NCI-H1092 (cell line): Measurements from ENCODE around the gene ZNF79.

ENCODE experiments used
- DNase-seq: peaks from one replicate; lab custom pipeline; 2025; lab: John Stamatoyannopoulos, UW

The ZNF79 gene

DNA sequence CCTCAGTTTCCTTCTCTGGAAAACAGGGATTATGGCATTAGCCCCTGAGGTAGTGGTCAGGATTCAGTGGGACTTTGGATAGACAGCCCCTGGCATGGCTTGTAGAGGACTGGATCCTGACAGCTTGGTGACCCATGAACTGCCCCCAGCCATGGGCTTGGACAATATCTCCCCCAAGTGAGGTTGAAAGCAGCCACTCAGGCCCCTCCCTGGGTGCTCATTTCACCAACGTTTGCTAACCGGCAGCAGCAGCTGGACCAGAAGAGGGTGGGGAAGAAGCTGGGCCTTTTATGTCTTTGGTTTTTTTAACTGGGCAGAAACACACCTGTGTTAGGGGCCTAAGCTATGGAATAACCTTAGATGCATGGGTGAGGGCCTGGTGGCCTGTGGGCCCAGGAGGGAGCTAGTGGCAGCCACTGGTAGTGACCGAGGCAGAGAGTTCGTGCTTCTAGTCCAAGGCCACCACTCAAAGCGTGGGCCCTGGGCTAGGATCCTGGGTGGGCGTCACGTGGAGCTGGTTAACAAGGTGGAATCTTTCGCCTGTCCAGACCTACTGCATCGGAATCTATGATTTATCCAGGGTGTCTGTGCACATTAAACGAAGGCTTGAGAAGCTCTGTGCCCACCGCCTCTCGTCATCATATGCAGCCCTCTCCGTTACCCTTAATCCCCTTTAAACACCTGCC is 25.3 kb upstream of the ZNF79 start:
- no peak for DNase-seq

GRCh38 chr9:127399736-127400269 is 24.4 kb upstream of the ZNF79 start:
- DNase-seq: no peak

DNA sequence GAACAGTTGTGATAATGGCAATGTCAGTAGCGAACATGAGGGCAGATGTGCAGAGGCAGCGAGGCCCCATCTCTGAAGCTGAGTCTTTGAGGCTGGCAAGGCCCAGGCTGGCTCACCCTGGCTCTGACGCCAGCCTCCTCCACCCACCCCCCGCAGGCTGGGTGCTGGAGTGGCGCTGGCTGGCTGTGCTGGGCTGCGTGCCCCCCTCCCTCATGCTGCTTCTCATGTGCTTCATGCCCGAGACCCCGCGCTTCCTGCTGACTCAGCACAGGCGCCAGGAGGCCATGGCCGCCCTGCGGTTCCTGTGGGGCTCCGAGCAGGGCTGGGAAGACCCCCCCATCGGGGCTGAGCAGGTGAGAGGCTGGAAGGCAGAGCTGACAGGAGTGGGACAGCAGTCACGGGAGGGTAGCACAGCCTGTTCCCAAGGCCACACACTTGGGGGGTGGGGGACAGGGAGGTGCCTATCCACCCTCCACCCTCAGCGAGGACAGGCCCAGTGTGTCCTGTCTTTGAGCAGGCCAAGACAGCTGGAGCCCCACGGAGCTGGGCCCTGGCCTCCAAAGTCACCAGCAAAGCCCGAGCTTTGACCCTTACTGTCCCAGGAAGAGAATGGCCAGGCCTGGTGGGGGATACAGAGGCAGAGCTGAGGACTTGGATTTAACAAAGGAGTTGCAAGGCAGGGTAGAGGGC is 21.6 kb upstream of the ZNF79 start:
- no peak for DNase-seq

GRCh38 chr9:127403507-127404192 is 20.5 kb upstream of the ZNF79 start:
- DNase-seq: no peak

DNA sequence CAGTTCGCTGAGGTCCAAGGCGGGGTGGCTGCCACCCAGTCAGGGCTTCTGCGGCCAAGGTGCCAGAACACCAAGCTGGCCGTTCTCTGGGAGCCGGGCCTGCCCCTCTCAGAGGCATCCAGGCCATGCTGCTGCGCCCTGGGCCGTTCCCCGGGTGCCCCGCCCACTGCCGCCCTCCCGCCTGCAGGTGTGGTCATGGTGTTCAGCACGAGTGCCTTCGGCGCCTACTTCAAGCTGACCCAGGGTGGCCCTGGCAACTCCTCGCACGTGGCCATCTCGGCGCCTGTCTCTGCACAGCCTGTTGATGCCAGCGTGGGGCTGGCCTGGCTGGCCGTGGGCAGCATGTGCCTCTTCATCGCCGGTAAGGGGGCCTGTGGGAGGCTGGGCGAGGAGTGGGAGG is 19.6 kb upstream of the ZNF79 start:
- DNase-seq: no peak

- DNase-seq: no peak
These were observed 18.6 kb upstream of the ZNF79 start for GRCh38 chr9:127405344-127406125.

GRCh38 chr9:127406799-127407491 is 17.2 kb upstream of the ZNF79 start:
- no peak for DNase-seq

DNA sequence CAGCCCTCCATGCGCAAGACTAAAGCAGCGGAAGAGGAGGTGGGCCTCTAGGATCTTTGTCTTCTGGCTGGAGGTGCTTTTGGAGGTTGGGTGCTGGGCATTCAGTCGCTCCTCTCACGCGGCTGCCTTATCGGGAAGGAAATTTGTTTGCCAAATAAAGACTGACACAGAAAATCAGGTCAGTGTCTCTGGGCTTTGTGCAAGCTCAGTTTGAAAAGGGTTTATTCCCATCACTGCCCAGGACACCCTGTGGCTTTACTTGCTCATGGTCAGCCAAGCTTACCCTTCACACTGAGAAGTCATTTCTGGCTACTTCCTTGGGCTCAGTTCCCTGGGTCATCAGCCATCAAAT is 16.7 kb upstream of the ZNF79 start:
- no peak for DNase-seq

DNA sequence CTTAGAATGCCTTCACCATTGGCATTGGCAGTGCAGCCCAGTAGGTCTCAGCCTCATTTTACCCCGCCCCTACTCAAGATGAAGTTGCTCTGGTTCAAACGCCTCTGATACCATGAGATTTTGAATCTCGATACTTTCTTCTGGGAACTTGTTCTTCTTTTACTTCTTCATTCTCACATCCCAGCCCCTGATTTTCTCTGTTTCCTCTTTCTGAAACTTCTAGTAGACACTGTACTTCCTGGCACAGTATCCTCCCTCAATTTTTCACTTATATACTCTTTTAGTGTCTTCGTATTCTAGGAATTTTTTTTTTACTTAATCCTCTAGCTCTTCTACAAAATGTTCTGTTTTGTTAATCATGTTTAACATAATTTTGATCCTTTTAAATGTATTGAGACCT is 13.1 kb upstream of the ZNF79 start:
- DNase-seq: no peak

DNA sequence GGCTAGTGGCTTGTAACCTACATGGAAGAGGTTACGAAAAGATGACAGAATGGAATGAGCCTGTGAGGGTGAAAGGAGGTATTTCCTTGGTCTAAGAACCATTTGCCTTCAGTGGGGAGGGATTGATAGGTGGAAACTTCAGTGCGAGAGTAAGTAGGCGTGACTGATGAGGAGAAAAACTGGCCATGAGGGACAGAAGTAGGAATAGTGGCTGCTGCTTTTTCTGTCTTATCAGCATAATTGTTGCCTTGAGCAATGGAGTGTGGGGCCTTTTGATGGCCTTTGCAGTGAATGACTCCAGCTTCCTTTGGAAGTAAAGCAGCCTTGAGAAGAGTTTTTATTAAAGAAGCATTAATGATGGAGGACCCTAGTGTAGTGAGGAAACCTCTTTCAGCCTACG is 9.0 kb upstream of the ZNF79 start:
- no peak for DNase-seq

GRCh38 chr9:127415657-127416056 is 8.5 kb upstream of the ZNF79 start:
- no peak for DNase-seq

DNA sequence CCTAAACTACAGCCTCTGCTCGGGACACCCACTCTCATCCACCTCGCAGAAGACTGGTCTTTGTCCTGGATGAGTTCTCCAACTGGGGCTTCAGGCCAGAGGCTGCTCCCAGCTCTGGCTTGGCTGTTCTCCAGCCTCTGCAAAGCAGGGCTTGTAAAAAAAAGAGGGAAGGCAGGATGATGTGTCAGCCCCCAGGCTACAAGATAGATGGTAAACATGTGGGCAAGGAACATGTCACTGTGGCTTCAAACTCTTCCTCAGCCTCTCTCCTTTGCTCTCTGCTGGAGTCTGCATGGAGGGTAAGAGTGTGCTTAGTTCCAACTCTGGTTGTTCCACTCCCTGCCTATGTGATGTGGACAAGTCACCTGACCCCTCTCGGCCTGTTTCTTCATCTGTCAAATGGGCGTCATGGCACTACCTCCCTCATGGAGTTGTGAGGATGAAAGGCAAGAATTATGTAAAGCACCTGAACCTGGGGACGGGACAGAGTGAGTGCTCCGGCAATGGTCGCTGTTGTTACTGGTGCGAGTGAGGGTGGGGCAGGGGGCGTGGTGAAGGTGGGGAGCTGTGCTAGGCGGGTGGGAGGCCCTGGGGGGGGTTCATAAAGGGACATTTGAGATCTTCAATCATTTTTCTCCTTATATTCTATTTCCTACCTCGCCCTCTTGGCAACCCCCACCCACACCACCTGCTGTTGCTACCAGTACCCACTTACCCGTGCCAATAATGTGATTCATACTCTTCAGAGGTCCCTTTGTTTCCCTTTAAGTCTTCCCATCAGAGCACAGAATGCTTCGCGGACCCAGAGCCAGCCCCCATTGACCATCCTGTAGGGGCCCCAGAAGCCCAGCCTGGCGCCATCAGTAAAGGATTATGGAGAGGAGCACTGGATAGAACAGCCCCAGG is 6.8 kb upstream of the ZNF79 start:
- DNase-seq: no peak

DNA sequence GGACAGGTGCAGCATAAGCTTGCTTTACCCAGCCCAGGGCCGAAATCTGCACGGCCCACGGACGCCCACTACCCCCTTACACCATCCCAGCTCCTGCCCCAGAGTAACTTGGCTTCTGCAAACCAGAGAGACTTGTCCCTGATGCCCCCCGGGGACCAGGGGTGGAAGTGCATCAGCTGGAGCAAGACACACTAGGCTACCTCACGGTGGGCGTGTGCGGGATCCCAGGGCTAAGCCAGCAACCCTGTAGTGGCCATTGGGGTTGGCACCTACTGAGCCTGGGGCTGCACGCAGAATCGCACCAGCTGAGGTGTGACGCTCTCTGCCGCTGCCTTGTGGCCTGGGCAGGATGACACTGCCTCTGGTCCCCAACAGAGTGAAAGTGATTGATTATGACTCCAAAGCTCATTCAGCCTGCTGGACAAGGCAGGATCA is 6.1 kb upstream of the ZNF79 start:
- DNase-seq: no peak

- no peak for DNase-seq
These were observed 4.8 kb upstream of the ZNF79 start for GRCh38 chr9:127419348-127419747.

- DNase-seq: no peak
These were observed 3.1 kb upstream of the ZNF79 start for GRCh38 chr9:127421057-127421456.

- DNase-seq: no peak
These were observed 1.9 kb upstream of the ZNF79 start for GRCh38 chr9:127422133-127422782.

DNA sequence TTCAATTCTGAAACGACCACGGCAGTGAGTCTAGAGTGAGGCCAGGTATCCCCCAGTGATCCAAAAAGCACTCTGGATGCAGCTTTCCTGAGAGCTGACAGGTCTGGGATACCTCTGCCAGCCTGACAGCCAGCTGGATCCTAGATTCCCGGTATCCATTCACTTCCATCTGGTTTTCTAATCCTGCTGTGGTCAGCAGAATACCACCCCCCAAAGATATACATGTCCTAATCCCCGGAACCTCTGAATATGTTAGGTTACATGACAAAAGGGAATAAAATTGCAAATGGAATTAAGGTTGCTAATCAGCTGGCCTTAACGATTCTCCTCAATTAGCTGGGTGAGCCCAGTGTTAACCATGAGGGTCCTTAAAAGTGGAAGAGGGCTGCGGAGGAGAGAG is 1.4 kb upstream of the ZNF79 start:
- DNase-seq: no peak

GRCh38 chr9:127423476-127423933 is 677 bp upstream of the ZNF79 start:
- DNase-seq: no peak

GRCh38 chr9:127424676-127424999 is 456 bp downstream of the ZNF79 start:
- DNase-seq: no peak

DNA sequence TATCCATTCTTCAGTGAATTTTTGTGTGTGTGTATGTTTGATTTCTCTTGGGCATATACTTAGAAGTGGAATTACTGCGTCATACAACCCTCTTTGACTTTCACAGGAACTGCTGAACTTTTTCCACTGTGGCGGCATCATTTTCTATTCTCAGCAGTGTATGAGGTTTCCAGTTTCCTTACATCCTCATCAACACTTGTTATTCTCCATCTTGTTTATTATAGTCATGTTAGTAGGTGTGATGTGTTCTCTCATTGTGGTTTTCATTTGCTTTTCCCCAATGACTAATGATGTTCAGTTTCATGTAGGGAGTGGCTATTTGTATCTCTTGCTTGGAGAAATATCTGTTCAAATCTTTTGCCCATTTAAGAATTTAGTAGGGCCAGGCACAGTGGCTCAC is 2.6 kb downstream of the ZNF79 start:
- DNase-seq: no peak
